Dermis microvascular lymphatic vessel endothelial cell (primary cell): ENCODE measurements around the gene LRRC41. TPM values are rescaled to one million over a fixed set of nuclear protein-coding genes. Genes with fewer than 3 reads are reported as not detected.
"Not testable (repeated sequence)": the region's sequence is repeated elsewhere in the genome, so short reads cannot be mapped to it uniquely, and the experiment has no call there.

Experiments used
- DNase-seq, 2 donors: peaks; one replicate each; pipeline versions ENCODE4 v3.0.0 to v3.0.0-alpha.2; 2010; ENCODE audit warnings: low read depth in 2 of 2
- total RNA-seq: library from RNA; depleted of rRNA; stranded (reverse); fragments of >200 nt; gene quantifications from 2 replicates; pipeline ENCODE4 v1.2.1, GENCODE V29; 2014

LRRC41 gene
- total RNA-seq, 1 donor from 2014 or later, result 44.7 TPM

DNA sequence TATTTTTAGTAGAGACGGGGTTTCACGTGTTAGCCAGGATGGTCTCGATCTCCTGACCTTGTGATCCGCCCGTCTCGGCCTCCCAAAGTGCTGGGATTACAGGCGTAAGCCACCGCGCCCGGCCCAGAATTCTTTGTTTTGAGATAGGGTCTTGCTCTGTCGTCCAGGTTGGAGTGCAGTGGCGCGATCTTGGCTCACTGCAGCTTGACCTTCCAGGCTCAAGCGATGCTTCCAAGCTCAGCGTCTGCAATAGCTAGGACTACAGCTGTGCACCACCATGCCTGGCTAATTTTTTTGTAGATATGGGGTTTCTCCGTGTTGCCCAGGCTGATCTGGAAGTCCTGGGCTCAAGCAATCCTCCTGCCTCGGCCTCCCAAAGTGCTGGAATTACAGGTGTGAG is 57.3 kb downstream of the LRRC41 start:
- not testable (repeated sequence) for DNase-seq

DNA sequence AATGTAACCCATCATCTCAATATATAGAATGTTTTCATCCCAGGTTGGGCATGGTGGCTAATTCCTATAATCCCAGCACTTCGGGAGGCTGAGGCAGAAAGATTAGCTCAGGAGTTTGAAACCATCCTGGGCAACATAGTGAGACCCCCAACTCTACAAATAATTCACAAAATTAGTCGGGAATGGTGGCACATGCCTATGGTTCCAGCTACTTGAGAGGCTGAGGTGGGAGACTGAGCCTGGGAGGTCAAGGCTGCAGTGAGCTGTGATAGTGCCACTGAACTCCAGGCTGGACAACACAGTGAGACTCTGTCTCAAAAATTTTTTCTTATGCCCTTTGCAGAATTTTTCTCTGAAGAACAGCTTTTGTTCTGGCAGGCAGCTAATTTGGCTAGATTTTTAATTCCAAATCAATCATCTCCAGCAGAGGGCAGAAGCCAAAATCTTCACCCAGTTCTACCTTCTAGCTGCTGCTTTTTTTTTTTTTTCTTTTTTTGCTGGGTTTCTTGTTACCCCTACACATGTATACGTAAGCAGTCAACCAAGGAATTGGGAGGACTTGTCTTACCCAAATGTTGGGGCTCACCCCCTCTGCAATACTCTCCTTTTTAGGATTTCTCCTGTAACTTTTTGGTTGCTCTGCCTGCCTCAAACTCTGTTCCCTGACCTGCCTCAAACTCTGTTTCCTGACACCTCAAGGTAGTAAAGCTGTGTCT is 58.6 kb downstream of the LRRC41 start:
- peak in 1 of 2 donors; percentile 21 for DNase-seq

DNA sequence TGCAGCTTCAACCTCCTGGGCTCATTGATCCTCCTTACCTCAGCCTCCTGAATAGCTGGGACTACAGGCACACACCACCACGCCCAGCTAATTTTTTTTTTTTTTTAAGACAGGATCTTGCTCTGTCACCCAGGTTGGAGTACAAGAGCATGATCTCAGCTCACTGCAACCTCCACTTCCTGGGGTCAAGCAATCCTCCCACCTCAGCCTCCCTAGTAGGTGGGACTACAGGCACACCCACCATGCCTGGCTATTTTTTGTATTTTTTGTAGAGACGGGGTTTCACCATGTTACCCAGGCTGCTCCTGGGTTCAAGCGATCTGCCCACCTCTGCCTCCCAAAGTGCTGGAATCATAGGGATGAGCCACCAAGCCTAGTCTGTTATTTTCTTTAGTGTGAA is 59.6 kb downstream of the LRRC41 start:
- DNase-seq, result not testable (repeated sequence)

DNA sequence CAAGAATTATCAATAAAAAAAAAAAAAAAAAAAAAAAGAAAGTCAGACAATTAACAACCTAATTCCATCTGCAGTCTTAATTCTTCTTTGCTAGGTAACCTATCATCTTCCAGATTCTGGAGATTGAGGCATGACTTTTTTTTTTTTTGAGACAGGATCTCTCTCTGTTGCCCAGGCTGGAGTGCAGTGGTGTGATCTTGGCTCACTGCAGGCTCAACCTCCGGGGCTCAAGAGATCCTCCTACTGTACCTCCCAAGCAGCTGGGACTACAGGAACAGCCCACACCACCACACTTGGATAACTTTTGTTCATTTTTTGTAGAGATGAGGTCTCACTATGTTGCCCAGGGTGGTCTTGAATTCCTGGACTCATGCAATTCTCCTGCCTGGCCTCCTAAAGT is 60.5 kb downstream of the LRRC41 start:
- DNase-seq, result no peak

GRCh38 chr1:46241733-46242132 is 61.7 kb downstream of the LRRC41 start:
- not testable (repeated sequence) for DNase-seq

GRCh38 chr1:46238865-46239264 is 64.6 kb downstream of the LRRC41 start:
- not testable (repeated sequence) for DNase-seq

DNA sequence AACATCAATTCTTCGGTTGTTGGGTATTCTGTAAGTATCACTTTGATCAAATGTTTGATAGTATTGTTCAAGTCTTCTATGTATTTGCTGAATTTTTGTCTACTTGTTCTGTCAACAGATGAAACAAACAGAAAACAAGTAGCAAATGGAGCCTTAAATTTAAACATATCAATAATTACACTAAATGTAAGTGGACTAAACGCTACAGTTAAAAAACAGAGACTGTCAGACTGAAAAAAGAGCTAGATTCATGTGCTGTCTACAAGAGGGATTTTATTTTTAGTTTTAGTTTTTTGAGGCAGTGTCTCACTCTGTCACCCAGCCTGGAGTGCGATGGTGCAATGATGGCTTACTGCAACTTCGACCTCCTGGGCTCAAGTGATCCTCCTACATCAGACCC is 66.5 kb downstream of the LRRC41 start:
- no peak for DNase-seq

DNA sequence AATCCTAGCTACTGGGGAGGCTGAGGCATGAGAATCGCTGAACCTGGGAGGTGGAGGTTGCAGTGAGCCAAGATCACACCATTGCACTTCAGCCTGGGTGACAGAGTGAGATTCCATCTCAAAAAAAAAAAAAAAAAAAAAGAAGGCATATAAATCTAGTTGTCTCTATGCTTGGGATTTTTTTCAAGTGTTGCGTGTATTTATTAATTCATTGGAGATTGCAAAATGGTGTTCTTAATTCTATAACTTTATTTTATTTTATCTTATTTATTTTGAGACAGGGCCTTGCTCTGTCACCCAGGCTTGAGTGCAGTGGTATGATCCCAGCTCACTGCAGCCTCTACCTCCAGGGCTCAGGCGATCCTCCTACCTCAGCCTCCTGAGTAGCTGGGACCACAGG is 72.2 kb downstream of the LRRC41 start:
- DNase-seq, result not testable (repeated sequence)

Other genes starting within 250 kb of the LRRC41 start
- gene PIK3R3, start 171.0 kb downstream of the LRRC41 start, total RNA-seq, result 16.3 and 18.3 TPM in 2 replicates
- gene TSPAN1, start 128.5 kb downstream of the LRRC41 start, total RNA-seq, result 0.13 TPM in 1 of 2 replicates, not detected in the other
- not detected in 2 replicates for gene P3R3URF, start 127.1 kb downstream of the LRRC41 start, total RNA-seq
- 26.6 and 38.1 TPM in 2 replicates for gene POMGNT1, start 105.2 kb downstream of the LRRC41 start, total RNA-seq
- gene LURAP1, start 100.3 kb downstream of the LRRC41 start, total RNA-seq, result 0.63 and 0.64 TPM in 2 replicates
- 2.0 and 3.0 TPM in 2 replicates for gene RAD54L, start 55.9 kb downstream of the LRRC41 start, total RNA-seq
- gene UQCRH, start 82 bp upstream of the LRRC41 start, total RNA-seq, result 144 and 291 TPM in 2 replicates
- gene NSUN4, start 37.2 kb upstream of the LRRC41 start, total RNA-seq, result 14.8 and 22.0 TPM in 2 replicates
- 0.64 and 1.1 TPM in 2 replicates for gene FAAH, start 90.7 kb upstream of the LRRC41 start, total RNA-seq
- gene DMBX1, start 186.2 kb upstream of the LRRC41 start, total RNA-seq, result not detected in 2 replicates
- not detected in 2 replicates for gene KNCN, start 248.0 kb upstream of the LRRC41 start, total RNA-seq